ENCODE measurements around the gene LRIF1. TPM values are rescaled to one million over a fixed set of nuclear protein-coding genes. Genes with fewer than 3 reads are reported as not detected.

Gene LRIF1
- total RNA-seq, 4 donors from 2014 or later = 6.4 to 10.2 (median 7.4) TPM

DNA sequence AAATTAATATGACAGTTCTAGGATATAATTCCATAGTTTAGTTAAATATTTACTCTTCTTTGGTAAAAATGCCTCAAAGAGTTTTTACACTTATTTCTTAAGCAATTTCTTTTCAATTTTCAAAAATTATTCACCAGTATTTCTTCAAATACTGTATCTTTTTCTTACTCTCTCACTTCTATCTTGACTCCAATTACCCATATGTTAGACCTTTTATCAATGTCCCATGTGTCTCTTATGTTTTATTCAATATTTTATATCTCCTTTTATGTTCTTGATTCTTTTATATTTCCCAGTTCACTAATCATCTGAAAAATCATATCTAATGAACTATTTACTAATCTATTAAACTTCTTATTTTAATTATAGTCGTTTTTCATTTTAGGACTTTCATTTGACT lies 11.5 kb upstream of the LRIF1 start:
- no peak for ATAC-seq
- TF ChIP-seq EP300 (IDR thresholded peaks at IDR 0.05) = no peak
- TF ChIP-seq POLR2A (IDR thresholded peaks at IDR 0.05) = no peak
- TF ChIP-seq, protein P1, sequence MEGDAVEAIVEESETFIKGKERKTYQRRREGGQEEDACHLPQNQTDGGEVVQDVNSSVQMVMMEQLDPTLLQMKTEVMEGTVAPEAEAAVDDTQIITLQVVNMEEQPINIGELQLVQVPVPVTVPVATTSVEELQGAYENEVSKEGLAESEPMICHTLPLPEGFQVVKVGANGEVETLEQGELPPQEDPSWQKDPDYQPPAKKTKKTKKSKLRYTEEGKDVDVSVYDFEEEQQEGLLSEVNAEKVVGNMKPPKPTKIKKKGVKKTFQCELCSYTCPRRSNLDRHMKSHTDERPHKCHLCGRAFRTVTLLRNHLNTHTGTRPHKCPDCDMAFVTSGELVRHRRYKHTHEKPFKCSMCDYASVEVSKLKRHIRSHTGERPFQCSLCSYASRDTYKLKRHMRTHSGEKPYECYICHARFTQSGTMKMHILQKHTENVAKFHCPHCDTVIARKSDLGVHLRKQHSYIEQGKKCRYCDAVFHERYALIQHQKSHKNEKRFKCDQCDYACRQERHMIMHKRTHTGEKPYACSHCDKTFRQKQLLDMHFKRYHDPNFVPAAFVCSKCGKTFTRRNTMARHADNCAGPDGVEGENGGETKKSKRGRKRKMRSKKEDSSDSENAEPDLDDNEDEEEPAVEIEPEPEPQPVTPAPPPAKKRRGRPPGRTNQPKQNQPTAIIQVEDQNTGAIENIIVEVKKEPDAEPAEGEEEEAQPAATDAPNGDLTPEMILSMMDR (IDR thresholded peaks at IDR 0.05) = no peak
- Histone ChIP-seq H3K27me3 (peaks cover 12% of the 10 kb centered on the region), H3K27ac (no peak overlapping the region), H3K9me3 (peaks cover 0 to 40% (median 0%) of the 10 kb centered on the region in 3 donors), H3K4me3 (no peak overlapping the region), H3K4me1 (no peaks in the 10 kb centered on the region), H3K36me3 (no peaks in the 10 kb centered on the region)
- 36 to 46% methylated on average over 1 of the region's 1 CpG for WGBS, 2 donors (ENCODE audit: low coverage in 1 of 2)

- 67% methylated on average over 1 of the region's 1 CpG; no CpG with 5 or more reads in 1 of the 2 donors for WGBS, 2 donors (ENCODE audit: low coverage in 1 of 2)
- TF ChIP-seq, protein P1 (IDR thresholded peaks at IDR 0.05) = no peak
- no peak overlapping the region for H3K27ac ChIP-seq
- no peak overlapping the region for H3K4me3 ChIP-seq
- peaks cover 41% of the 10 kb centered on the region for H3K27me3 ChIP-seq
- H3K4me1 ChIP-seq = peaks cover 0 to 12% (median 0%) of the 10 kb centered on the region in 3 donors
- H3K36me3 ChIP-seq = no peaks in the 10 kb centered on the region
- ATAC-seq = no peak
- H3K9me3 ChIP-seq = peaks cover 0 to 55% (median 0%) of the 10 kb centered on the region in 3 donors
Observed at GRCh38 chr1:110967256-110967655, 3.5 kb upstream of the LRIF1 start.

- peak overlapping the region; percentile 58 to 64 for H3K4me3 ChIP-seq
- peaks cover 0 to 13% (median 0%) of the 10 kb centered on the region in 3 donors for H3K4me1 ChIP-seq
- H3K27ac ChIP-seq = peak overlapping the region; percentile 47 to 95 (median 90)
- ATAC-seq = no peak
- peaks cover 0 to 54% (median 0%) of the 10 kb centered on the region in 3 donors for H3K9me3 ChIP-seq
- peaks cover 35% of the 10 kb centered on the region for H3K27me3 ChIP-seq
- TF ChIP-seq, protein P1 (IDR thresholded peaks at IDR 0.05) = no peak
- TF ChIP-seq POLR2A (IDR thresholded peaks at IDR 0.05) (no peak), EP300 (IDR thresholded peaks at IDR 0.05) (no peak), POLR2AphosphoS5 (IDR thresholded peaks at IDR 0.05) (no peak)
- no peaks in the 10 kb centered on the region for H3K36me3 ChIP-seq
- WGBS, 2 donors (ENCODE audit: low coverage in 1 of 2) = 50 to 60% methylated on average over 6 of the region's 6 CpGs
Observed at GRCh38 chr1:110964455-110964903, 757 bp upstream of the LRIF1 start.

DNA sequence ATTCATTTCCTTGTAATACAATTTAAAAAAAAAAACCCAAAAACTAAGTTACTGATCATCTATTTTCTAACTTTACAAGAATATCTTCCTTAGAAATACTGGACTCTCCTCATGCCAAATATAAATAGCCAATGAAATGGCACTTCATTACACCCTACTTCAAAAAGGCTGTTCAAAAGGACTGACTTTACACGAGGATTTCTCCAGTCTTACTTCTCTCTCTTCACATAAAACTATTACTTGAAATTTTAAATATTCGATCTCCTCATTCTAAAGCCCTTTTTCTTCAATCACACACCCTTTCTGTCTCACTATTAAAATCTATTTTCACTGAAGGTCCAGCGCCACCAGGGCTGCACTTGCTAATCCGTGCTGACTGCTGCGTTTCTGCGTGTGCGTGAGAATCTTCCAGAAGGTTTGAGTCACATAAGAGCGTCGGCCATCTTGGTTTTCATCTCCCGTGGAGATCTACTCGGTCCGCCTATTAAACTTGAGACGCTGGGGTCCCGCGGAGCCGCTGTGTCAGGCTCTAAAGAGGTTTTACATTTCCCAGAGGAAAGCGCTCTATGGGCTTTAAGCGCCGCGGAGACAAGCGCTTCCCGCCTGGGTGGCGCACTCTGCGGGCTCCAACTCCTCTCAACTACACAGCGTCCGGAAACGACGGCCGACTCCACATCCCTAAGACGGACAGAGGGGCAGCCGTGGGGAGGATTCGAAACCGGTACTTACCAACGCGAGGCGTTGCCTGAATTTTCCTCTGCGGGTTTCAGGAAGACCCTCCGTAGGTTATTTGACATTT lies 631 bp downstream of the LRIF1 start:
- ATAC-seq = peak; percentile 30

More for the DNA sequence above, 631 bp downstream of the LRIF1 start:
- H3K4me3 ChIP-seq = peak overlapping the region; percentile 58 to 64
- TF ChIP-seq POLR2A (IDR thresholded peaks at IDR 0.05) (no peak), POLR2AphosphoS5 (IDR thresholded peaks at IDR 0.05) (no peak), EP300 (IDR thresholded peaks at IDR 0.05) (no peak)
- TF ChIP-seq, protein P1 (IDR thresholded peaks at IDR 0.05) = no peak
- H3K9me3 ChIP-seq = peaks cover 0 to 47% (median 0%) of the 10 kb centered on the region in 3 donors
- peaks cover 0 to 13% (median 0%) of the 10 kb centered on the region in 3 donors for H3K4me1 ChIP-seq
- peaks cover 21% of the 10 kb centered on the region for H3K27me3 ChIP-seq
- H3K27ac ChIP-seq = peak overlapping the region; percentile 76 to 95 (median 90)
- 12 to 18% methylated on average over 11 to 12 of the region's 38 CpGs for WGBS, 2 donors (ENCODE audit: low coverage in 1 of 2)
- H3K36me3 ChIP-seq = peaks cover 0 to 5% of the 10 kb centered on the region in 2 donors
